BJ (cell line): ENCODE measurements around the gene DLGAP1. TPM values are rescaled to one million over a fixed set of nuclear protein-coding genes. Genes with fewer than 3 reads are reported as not detected.

Source experiments
- CTCF ChIA-PET: fragments of 350-600 bp; formaldehyde crosslinking; extraction: SDS; loops from one replicate; lab custom pipeline; 2021; ENCODE audit warnings: antibody characterized with exemption, inconsistent platforms; lab: Yijun Ruan, JAX
- POLR2A ChIA-PET: fragments of 300-600 bp; sonication (Branson Sonifier 250); formaldehyde crosslinking; extraction: SDS; loops from one replicate; lab custom pipeline; 2021; ENCODE audit warnings: antibody characterized with exemption; lab: Charles Lee
- DNase-seq: peaks from one replicate; pipeline ENCODE4 v3.0.0-alpha.2; 2011; ENCODE audit warnings: low read depth
- H3K27me3 ChIP-seq: 2 replicates; pipeline ENCODE4 v1.6.0; 2011; ENCODE audit warnings: low read length; ENCODE audit not compliant: control insufficient read depth, insufficient read depth
- H3K36me3 ChIP-seq: 2 replicates; pipeline ENCODE4 v1.5.1; 2011; ENCODE audit warnings: low read length; ENCODE audit not compliant: control insufficient read depth, insufficient read depth
- H3K4me3 ChIP-seq: 2 replicates; pipeline ENCODE4 v1.5.1; 2011; ENCODE audit warnings: low read depth, mild to moderate bottlenecking, control low read depth, low read length
- polyA plus RNA-seq: library from polyadenylated mRNA; depleted of rRNA; stranded (reverse); fragments of >200 nt; gene quantifications from 2 replicates; pipeline ENCODE4 v1.2.3, GENCODE V29; 2011
- TF ChIP-seq, protein P1 (sequence below): IDR thresholded peaks from 2 replicates; pipeline ENCODE4 v1.5.1; 2011; ENCODE audit warnings: low read depth, mild to moderate bottlenecking, control low read depth, inconsistent platforms, low read length, moderate library complexity; ENCODE audit not compliant: insufficient read depth

DLGAP1 gene
- polyA plus RNA-seq, 1 experiment: 0.02 TPM

DNA sequence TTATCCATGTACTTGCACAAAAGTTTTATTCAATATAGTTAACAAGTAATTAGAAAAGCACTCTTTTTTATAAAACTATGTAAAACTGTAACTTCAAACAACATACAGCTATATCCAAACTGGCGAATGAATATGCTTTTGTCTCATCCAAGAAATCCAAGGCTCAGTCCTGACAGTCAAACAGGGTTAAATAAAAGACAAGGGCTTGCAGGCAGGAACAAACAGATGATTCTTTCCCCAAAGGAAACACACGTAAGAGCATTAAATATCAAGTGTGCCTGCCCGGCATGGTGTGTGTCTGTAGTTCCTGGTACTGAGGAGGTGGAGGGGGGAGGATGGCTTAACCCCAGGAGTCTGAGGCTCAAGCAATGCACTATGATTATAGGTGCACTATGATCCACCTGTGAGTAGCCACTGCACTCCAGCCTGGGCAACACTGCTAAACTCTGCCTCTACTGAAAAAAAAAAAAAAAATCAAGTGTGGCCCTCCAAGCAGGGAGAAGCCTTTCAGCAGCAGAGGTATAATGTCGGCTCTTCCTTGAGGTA, 171.3 kb downstream of the DLGAP1 start:
- TF ChIP-seq, protein P1, sequence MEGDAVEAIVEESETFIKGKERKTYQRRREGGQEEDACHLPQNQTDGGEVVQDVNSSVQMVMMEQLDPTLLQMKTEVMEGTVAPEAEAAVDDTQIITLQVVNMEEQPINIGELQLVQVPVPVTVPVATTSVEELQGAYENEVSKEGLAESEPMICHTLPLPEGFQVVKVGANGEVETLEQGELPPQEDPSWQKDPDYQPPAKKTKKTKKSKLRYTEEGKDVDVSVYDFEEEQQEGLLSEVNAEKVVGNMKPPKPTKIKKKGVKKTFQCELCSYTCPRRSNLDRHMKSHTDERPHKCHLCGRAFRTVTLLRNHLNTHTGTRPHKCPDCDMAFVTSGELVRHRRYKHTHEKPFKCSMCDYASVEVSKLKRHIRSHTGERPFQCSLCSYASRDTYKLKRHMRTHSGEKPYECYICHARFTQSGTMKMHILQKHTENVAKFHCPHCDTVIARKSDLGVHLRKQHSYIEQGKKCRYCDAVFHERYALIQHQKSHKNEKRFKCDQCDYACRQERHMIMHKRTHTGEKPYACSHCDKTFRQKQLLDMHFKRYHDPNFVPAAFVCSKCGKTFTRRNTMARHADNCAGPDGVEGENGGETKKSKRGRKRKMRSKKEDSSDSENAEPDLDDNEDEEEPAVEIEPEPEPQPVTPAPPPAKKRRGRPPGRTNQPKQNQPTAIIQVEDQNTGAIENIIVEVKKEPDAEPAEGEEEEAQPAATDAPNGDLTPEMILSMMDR: no peak
- Histone ChIP-seq H3K27me3 (no peaks in the 10 kb centered on the region), H3K4me3 (no peak overlapping the region), H3K36me3 (no peaks in the 10 kb centered on the region)
- CTCF ChIA-PET: no interaction called here
- POLR2A ChIA-PET: no interaction called here
- no peak for DNase-seq

- DNase-seq: no peak
- Histone ChIP-seq H3K36me3 (no peaks in the 10 kb centered on the region), H3K4me3 (no peak overlapping the region), H3K27me3 (no peaks in the 10 kb centered on the region)
- POLR2A ChIA-PET: no interaction called here
- CTCF ChIA-PET: no interaction called here
- TF ChIP-seq, protein P1: no peak
These were observed 172.2 kb downstream of the DLGAP1 start for GRCh38 chr18:4282954-4283353.

GRCh38 chr18:4276953-4277585, 178.0 kb downstream of the DLGAP1 start:
- CTCF ChIA-PET: no interaction called here
- no peaks in the 10 kb centered on the region for H3K36me3 ChIP-seq
- TF ChIP-seq, protein P1: no peak
- no peaks in the 10 kb centered on the region for H3K27me3 ChIP-seq
- H3K4me3 ChIP-seq: no peak overlapping the region
- no peak for DNase-seq
- POLR2A ChIA-PET: no interaction called here

DNA sequence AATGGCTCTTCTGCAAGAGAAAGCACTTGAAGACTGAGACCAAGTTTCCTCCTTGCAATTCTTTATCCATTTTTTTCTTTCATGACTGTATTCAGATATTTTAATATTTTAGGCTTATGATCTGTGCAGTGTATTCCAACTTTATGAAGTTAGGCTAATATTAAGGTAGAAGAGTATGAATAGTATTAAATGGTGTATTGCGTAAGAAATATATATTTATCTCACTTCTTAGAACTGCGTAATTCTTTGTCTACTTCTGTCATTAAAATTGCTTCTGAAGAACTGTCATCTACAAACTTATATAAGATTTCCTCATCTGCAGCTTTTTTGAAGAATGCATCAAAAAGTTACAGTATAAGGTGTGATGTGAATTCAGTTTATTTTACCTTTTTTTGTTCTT, 183.2 kb downstream of the DLGAP1 start:
- no peak for DNase-seq
- H3K27me3 ChIP-seq: no peaks in the 10 kb centered on the region
- TF ChIP-seq, protein P1: no peak
- no peak overlapping the region for H3K4me3 ChIP-seq
- ChIA-PET POLR2A (no interaction called here), CTCF (no interaction called here)
- no peaks in the 10 kb centered on the region for H3K36me3 ChIP-seq

GRCh38 chr18:4270988-4271387, 184.1 kb downstream of the DLGAP1 start:
- POLR2A ChIA-PET: no interaction called here
- CTCF ChIA-PET: interaction anchor here (0.6 kb wide), 1 partner anchor 238 kb away, joined by 3 read pairs; no protein-coding TSS in a partner anchor
- DNase-seq: no peak
- Histone ChIP-seq H3K36me3 (no peaks in the 10 kb centered on the region), H3K4me3 (no peak overlapping the region), H3K27me3 (no peaks in the 10 kb centered on the region)
- TF ChIP-seq, protein P1: no peak
